Activated CD8-positive, alpha-beta T cell treated with anti-CD3 and anti-CD28 coated beads for 36 hours (primary cell): ENCODE results near the gene OOEP. TPM values are rescaled to one million over a fixed set of nuclear protein-coding genes. Genes with fewer than 3 reads are reported as not detected.
"Not testable (repeated sequence)": the region's sequence is repeated elsewhere in the genome, so short reads cannot be mapped to it uniquely, and the experiment has no call there.

Source experiments
- ATAC-seq: fragments of 200-7000 bp; cut with Tn5 transposase; one replicate; pipeline ENCODE4 v1.10.0; 2021; ENCODE audit warnings: mild to moderate bottlenecking, moderate library complexity
- CTCF ChIA-PET: fragments of 350-600 bp; sonication (Branson Sonifier 250); formaldehyde crosslinking; loops from one replicate; lab custom pipeline; 2021; ENCODE audit warnings: antibody characterized with exemption; lab: Charles Lee
- POLR2A ChIA-PET: fragments of 350-600 bp; sonication (Branson Sonifier 250); formaldehyde crosslinking; loops from one replicate; lab custom pipeline; 2021; ENCODE audit warnings: antibody characterized with exemption; lab: Charles Lee
- DNase-seq: peaks from one replicate; pipeline ENCODE4 v3.0.0-alpha.2; 2020
- H3K27ac Mint-ChIP-seq: one replicate; pipeline ENCODE4 v1.8.0; 2021; ENCODE audit warnings: mild to moderate bottlenecking, mixed read lengths
- H3K27me3 Mint-ChIP-seq: one replicate; pipeline ENCODE4 v1.8.0; 2021; ENCODE audit warnings: mixed read lengths
- H3K36me3 Mint-ChIP-seq: one replicate; pipeline ENCODE4 v1.8.0; 2021; ENCODE audit warnings: low read depth, mixed read lengths
- H3K4me1 Mint-ChIP-seq: one replicate; pipeline ENCODE4 v1.8.0; 2021; ENCODE audit warnings: low read depth, mixed read lengths
- H3K4me3 Mint-ChIP-seq: one replicate; pipeline ENCODE4 v1.8.0; 2021; ENCODE audit warnings: mild to moderate bottlenecking, moderate library complexity, mixed read lengths
- H3K9me3 Mint-ChIP-seq: one replicate; pipeline ENCODE4 v1.8.0; 2021; ENCODE audit warnings: mixed read lengths
- CTCF ChIP-seq: fragments of 200-600 bp; IDR thresholded peaks from one replicate; pipeline ENCODE4 v1.8.0; 2022; ENCODE audit warnings: antibody characterized with exemption, mild to moderate bottlenecking
- intact Hi-C: fragments of 100-400 bp; cut with micrococcal nuclease; formaldehyde crosslinking; loops from one replicate; pipeline ENCODE4 v1.10.0; 2022
- total RNA-seq, 2 experiments: library from RNA; stranded (reverse); gene quantifications; one replicate each; pipeline ENCODE4 v1.2.3, GENCODE V29; 2021

OOEP gene
- total RNA-seq, 2 experiments from 2014 or later, result not detected

DNA sequence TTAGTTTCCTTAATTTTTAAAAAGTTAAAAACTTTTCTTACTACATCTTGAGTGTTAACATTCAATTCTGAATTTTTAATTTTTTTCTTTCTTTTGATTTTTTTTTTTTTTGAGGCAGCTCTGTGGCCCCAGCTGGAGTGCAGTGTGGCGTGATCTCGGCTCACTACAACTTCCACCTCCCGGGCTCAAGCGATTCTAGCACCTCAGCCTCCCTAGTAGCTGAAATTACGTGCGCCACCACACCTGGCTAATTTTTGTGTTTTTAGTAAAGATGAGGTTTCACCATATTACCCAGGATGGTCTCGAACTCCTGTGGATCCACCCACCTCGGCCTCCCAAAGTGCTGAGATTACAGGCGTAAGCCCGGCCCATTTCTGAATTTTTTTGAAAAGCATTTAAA lies 26.2 kb upstream of the OOEP start:
- intact Hi-C loops, result no loop called here
- CTCF ChIA-PET, result no interaction called here
- DNase-seq (no peak), ATAC-seq (no peak)
- TF ChIP-seq CTCF, result no peak
- no peak overlapping the region for H3K4me3 Mint-ChIP-seq
- no peaks in the 10 kb centered on the region for H3K9me3 Mint-ChIP-seq
- no peaks in the 10 kb centered on the region for H3K36me3 Mint-ChIP-seq
- POLR2A ChIA-PET, result interaction anchor here (0.7 kb wide), 1 partner anchor 13 kb away, joined by 3 read pairs; no protein-coding TSS in a partner anchor
- peaks cover 4% of the 10 kb centered on the region for H3K27me3 Mint-ChIP-seq
- H3K27ac Mint-ChIP-seq, result no peak overlapping the region
- peaks cover 9% of the 10 kb centered on the region for H3K4me1 Mint-ChIP-seq

GRCh38 chr6:73394577-73395354 lies 25.1 kb upstream of the OOEP start, which contains the start of gene DDX43:
Gene DDX43, plus strand, starts transcription at chr6:73394828. Its CDS starts 78 bp downstream, at chr6:73394906.
- ATAC-seq, result peak; percentile 81
- H3K27me3 Mint-ChIP-seq, result peaks cover 4% of the 10 kb centered on the region
- H3K27ac Mint-ChIP-seq, result peak within 1 kb of the TSS; percentile 77
- ChIA-PET POLR2A (interaction anchor here (0.5 to 0.9 kb wide), 3 partner anchors 14 to 220 kb away, joined by 3 read pairs; no protein-coding TSS in a partner anchor), CTCF (no interaction called here)
- no peak for TF ChIP-seq CTCF
- intact Hi-C loops, result no loop called here
- peaks cover 9% of the 10 kb centered on the region for H3K4me1 Mint-ChIP-seq
- no peaks in the 10 kb centered on the region for H3K36me3 Mint-ChIP-seq
- H3K4me3 Mint-ChIP-seq, result peak within 1 kb of the TSS; percentile 56
- DNase-seq, result peak; percentile 50
- H3K9me3 Mint-ChIP-seq, result no peaks in the 10 kb centered on the region

GRCh38 chr6:73393278-73393677 lies 23.6 kb upstream of the OOEP start:
- ChIA-PET CTCF (no interaction called here), POLR2A (interaction anchor here (0.7 to 1.0 kb wide), 3 partner anchors 12 to 121 kb away, joined by 3 read pairs; no protein-coding TSS in a partner anchor)
- Mint-ChIP-seq H3K9me3 (no peaks in the 10 kb centered on the region), H3K27me3 (peaks cover 4% of the 10 kb centered on the region), H3K4me1 (peaks cover 14% of the 10 kb centered on the region), H3K27ac (no peak overlapping the region), H3K36me3 (no peaks in the 10 kb centered on the region), H3K4me3 (no peak overlapping the region)
- intact Hi-C loops, result no loop called here
- no peak for TF ChIP-seq CTCF
- no peak for ATAC-seq
- DNase-seq, result no peak

- intact Hi-C loops, H3K36me3 Mint-ChIP-seq, H3K9me3 Mint-ChIP-seq, POLR2A ChIA-PET, ATAC-seq, DNase-seq, CTCF ChIA-PET, H3K27ac Mint-ChIP-seq, H3K4me3 Mint-ChIP-seq, H3K27me3 Mint-ChIP-seq: not testable (repeated sequence)
- peaks cover 14% of the 10 kb centered on the region for H3K4me1 Mint-ChIP-seq
Measured at GRCh38 chr6:73392188-73392587, 22.5 kb upstream of the OOEP start.

DNA sequence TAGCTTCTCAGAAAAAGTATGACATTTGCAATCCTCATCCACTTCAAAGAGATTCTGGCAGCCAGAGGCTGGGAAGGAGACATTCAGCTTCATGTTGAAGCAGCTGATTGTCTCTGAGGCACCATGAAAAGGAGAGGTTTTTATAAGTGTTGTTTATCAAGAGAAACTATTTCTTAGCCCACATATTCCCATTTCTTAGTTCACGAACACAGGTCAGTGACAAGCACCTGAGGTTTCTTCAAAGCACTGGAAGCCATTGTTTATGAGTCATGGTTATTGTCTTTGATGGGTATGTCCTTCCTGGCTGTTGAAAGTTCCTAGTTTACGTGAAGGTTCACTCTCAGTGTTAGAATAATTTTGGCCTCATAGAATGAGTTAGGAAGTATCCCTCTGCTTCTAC lies 22.0 kb upstream of the OOEP start:
- DNase-seq (no peak), ATAC-seq (peak; percentile 25)
- Mint-ChIP-seq H3K27me3 (peaks cover 5% of the 10 kb centered on the region), H3K4me3 (no peak overlapping the region), H3K4me1 (peaks cover 14% of the 10 kb centered on the region), H3K27ac (peak overlapping the region; percentile 49), H3K9me3 (no peaks in the 10 kb centered on the region), H3K36me3 (no peaks in the 10 kb centered on the region)
- ChIA-PET CTCF (no interaction called here), POLR2A (interaction anchor here (0.6 kb wide), 1 partner anchor 16 kb away, joined by 3 read pairs; no protein-coding TSS in a partner anchor)
- no peak for TF ChIP-seq CTCF
- intact Hi-C loops, result no loop called here
